Thymus (tissue), 11 donors: Measurements from ENCODE around the gene ABCA4. TPM values are rescaled to one million over a fixed set of nuclear protein-coding genes. Genes with fewer than 3 reads are reported as not detected.
"Not testable (repeated sequence)": the region's sequence is repeated elsewhere in the genome, so short reads cannot be mapped to it uniquely, and the experiment has no call there.

Source experiments
- DNase-seq, 9 donors: peaks; one replicate each; pipeline ENCODE4 v3.0.0-alpha.2; 2013; ENCODE audit warnings: low spot score in 9 of 9, low read depth in 6 of 9, missing footprints in 1 of 9
- H3K27ac ChIP-seq, 2 donors: one replicate each; pipeline ENCODE4 v1.5.1; 2013; ENCODE audit warnings: control low read depth in 1 of 2, low read depth in 1 of 2, low read length in 1 of 2, mild to moderate bottlenecking in 1 of 2, moderate library complexity in 1 of 2
- H3K27me3 ChIP-seq, 2 donors: one replicate each; pipeline ENCODE4 v1.5.1; 2013; ENCODE audit warnings: low read length in 1 of 2; ENCODE audit not compliant: control insufficient read depth in 2 of 2, insufficient read depth in 1 of 2
- H3K36me3 ChIP-seq, 2 donors: one replicate each; pipeline ENCODE4 v1.5.1; 2013; ENCODE audit warnings: low read length in 1 of 2, mild to moderate bottlenecking in 1 of 2, moderate library complexity in 1 of 2; ENCODE audit not compliant: control insufficient read depth in 2 of 2, insufficient read depth in 2 of 2
- H3K4me1 ChIP-seq, 2 donors: one replicate each; pipeline ENCODE4 v1.5.1; 2013; ENCODE audit warnings: low read length in 2 of 2; ENCODE audit not compliant: control insufficient read depth in 2 of 2, insufficient read depth in 2 of 2
- H3K4me3 ChIP-seq, 2 donors: one replicate each; pipeline ENCODE4 v1.5.1; 2013; ENCODE audit warnings: low read length in 2 of 2, control low read depth in 1 of 2, mild to moderate bottlenecking in 1 of 2
- H3K9me3 ChIP-seq, 2 donors: one replicate each; pipeline ENCODE4 v1.5.1; 2013; ENCODE audit warnings: low read length in 1 of 2, mild to moderate bottlenecking in 1 of 2; ENCODE audit not compliant: control insufficient read depth in 2 of 2, insufficient read depth in 1 of 2
- WGBS: extraction: QIAGEN DNeasy Blood & Tissue Kit; methylation state at CpG from one replicate; pipeline ENCODE4 v1.1.7; 2013; 5-methylcytosine and 5-hydroxymethylcytosine counted together
- polyA plus RNA-seq: library from polyadenylated mRNA; stranded (reverse); fragments of 200-250 nt; gene quantifications from one replicate; pipeline ENCODE4 v1.2.3, GENCODE V29; 2013
- total RNA-seq: library from RNA; stranded (reverse); fragments of 120-200 nt; gene quantifications from one replicate; pipeline ENCODE4 v1.2.4, GENCODE V29; 2013
- donor health status: healthy.

Gene ABCA4
- total and polyA plus RNA-seq, 2 donors, result 0.24 to 2.0 TPM

GRCh38 chr1:94153133-94153532 lies 32.2 kb upstream of the ABCA4 start:
- Histone ChIP-seq H3K27me3 (no peaks in the 10 kb centered on the region), H3K4me3 (no peak overlapping the region), H3K27ac (no peak overlapping the region), H3K9me3 (no peaks in the 10 kb centered on the region), H3K36me3 (no peaks in the 10 kb centered on the region), H3K4me1 (no peaks in the 10 kb centered on the region)
- WGBS, result 91% methylated on average over 1 of the region's 1 CpG
- no peak for DNase-seq

DNA sequence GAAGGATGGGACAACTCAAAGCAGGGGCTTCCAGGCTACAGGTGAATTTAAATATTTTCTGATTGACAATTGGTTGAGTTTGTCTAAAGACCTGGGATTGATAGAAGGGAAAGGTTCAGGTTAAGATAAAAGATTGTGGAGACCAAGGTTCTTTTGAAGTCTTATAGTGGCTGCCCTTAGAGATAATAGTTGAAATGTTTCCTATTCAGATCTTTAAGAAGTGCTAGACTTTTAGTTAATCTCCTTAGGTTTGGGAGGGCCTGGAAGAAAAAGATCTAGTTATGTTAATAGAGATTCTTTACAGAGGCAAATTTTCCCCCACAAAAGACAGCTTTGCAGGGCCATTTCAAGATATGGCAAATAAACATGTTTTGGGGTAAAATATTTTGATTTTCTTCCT lies 28.2 kb upstream of the ABCA4 start:
- not testable (repeated sequence) for H3K4me3 ChIP-seq, H3K27me3 ChIP-seq, H3K36me3 ChIP-seq, H3K27ac ChIP-seq, H3K9me3 ChIP-seq, DNase-seq, H3K4me1 ChIP-seq

- WGBS, result 97% methylated on average over 5 of the region's 5 CpGs
Measured at GRCh38 chr1:94146273-94146672, 25.3 kb upstream of the ABCA4 start.

GRCh38 chr1:94144836-94145235 lies 23.9 kb upstream of the ABCA4 start:
- 100% methylated on average over 1 of the region's 1 CpG for WGBS
- no peaks in the 10 kb centered on the region for H3K36me3 ChIP-seq
- no peak overlapping the region for H3K4me3 ChIP-seq

More at GRCh38 chr1:94146273-94146672, 25.3 kb upstream of the ABCA4 start:
- H3K4me1 ChIP-seq, result no peaks in the 10 kb centered on the region
- no peaks in the 10 kb centered on the region for H3K27me3 ChIP-seq
- H3K27ac ChIP-seq, result no peak overlapping the region
- H3K4me3 ChIP-seq, result no peak overlapping the region
- no peak for DNase-seq
- no peaks in the 10 kb centered on the region for H3K9me3 ChIP-seq
- H3K36me3 ChIP-seq, result no peaks in the 10 kb centered on the region

GRCh38 chr1:94143809-94144176 lies 22.8 kb upstream of the ABCA4 start:
- no peak for DNase-seq
- Histone ChIP-seq H3K27me3 (no peaks in the 10 kb centered on the region), H3K27ac (no peak overlapping the region), H3K9me3 (no peaks in the 10 kb centered on the region), H3K4me3 (no peak overlapping the region), H3K36me3 (no peaks in the 10 kb centered on the region), H3K4me1 (no peaks in the 10 kb centered on the region)

More at GRCh38 chr1:94144836-94145235, 23.9 kb upstream of the ABCA4 start:
- no peak overlapping the region for H3K27ac ChIP-seq
- H3K4me1 ChIP-seq, result no peaks in the 10 kb centered on the region
- H3K27me3 ChIP-seq, result no peaks in the 10 kb centered on the region
- no peaks in the 10 kb centered on the region for H3K9me3 ChIP-seq
- no peak for DNase-seq

GRCh38 chr1:94143173-94143808 lies 22.3 kb upstream of the ABCA4 start:
- no peak overlapping the region for H3K27ac ChIP-seq

DNA sequence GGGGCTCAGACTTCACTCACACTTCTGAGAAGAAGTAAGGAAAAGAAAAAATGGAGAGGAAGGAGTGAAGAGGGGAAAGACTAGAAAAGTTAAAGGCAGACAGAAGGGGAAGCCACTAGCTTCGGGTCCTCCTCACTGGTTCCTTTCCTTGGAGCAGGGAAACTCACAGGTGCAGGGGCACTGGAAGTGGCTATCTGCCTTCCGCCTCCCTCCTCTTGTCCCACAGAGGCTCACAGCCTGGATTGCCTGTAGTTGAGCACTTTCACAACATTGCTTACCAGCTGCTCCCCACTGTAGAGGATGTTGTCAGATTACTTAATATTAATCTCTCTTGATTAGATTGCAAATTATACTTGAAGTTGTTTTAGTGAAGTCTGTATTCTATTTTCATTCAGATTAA lies 21.6 kb upstream of the ABCA4 start:
- no peaks in the 10 kb centered on the region for H3K27me3 ChIP-seq
- H3K36me3 ChIP-seq, result no peaks in the 10 kb centered on the region
- no peaks in the 10 kb centered on the region for H3K4me1 ChIP-seq
- H3K9me3 ChIP-seq, result no peaks in the 10 kb centered on the region
- no peak overlapping the region for H3K4me3 ChIP-seq
- H3K27ac ChIP-seq, result no peak overlapping the region
- WGBS, result 88% methylated on average over 2 of the region's 2 CpGs
- no peak for DNase-seq

More at GRCh38 chr1:94143173-94143808, 22.3 kb upstream of the ABCA4 start:
- H3K4me1 ChIP-seq, result no peaks in the 10 kb centered on the region
- DNase-seq, result no peak
- H3K27me3 ChIP-seq, result no peaks in the 10 kb centered on the region
- no peaks in the 10 kb centered on the region for H3K36me3 ChIP-seq
- no peaks in the 10 kb centered on the region for H3K9me3 ChIP-seq
- no peak overlapping the region for H3K4me3 ChIP-seq
- 92% methylated on average over 2 of the region's 2 CpGs for WGBS

DNA sequence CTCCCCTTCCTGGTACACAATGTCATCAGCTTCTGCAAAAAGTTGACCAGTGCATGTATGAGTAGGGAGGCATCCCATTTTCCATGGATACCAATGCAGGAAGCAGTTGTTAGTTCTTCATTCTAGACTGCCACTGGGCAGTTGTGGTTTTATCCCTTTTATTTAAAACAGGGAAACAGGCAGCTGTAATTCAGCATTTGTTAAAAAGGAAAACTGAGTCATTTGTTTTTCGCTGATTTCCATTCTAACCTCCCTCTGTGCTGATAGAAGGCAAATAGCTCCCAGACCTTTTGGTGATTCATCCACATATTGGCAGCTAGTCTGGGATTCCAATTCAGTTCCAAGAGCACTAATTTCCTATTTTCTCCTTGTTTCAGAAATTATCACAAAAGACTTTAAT lies 21.1 kb upstream of the ABCA4 start:
- Histone ChIP-seq H3K36me3 (no peaks in the 10 kb centered on the region), H3K27me3 (no peaks in the 10 kb centered on the region), H3K4me1 (no peaks in the 10 kb centered on the region), H3K9me3 (no peaks in the 10 kb centered on the region), H3K4me3 (no peak overlapping the region), H3K27ac (no peak overlapping the region)
- WGBS, result 100% methylated on average over 1 of the region's 1 CpG
- DNase-seq, result no peak

DNA sequence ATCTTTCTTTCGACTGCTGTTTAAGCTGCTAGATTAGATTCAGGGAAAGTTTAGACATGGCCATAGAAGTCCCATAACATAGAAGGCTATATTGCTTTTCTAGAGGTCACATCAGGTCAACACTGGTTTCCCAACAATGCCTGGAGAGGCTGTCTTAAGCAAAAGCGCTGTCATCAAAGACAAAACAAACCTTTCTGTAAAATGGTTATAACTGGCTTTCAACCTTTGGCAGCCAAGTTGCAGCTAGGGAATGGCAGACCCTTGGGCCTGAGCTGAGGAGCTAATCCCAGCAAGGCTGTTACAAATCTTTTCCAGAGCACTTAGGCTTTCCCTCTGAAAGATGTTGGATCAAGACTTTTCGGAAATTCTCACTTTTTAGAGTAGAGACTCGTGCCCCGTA lies 11.2 kb upstream of the ABCA4 start:
- Histone ChIP-seq H3K36me3 (no peaks in the 10 kb centered on the region), H3K4me3 (no peak overlapping the region), H3K9me3 (peaks cover 0 to 6% of the 10 kb centered on the region in 2 donors), H3K27me3 (no peaks in the 10 kb centered on the region), H3K4me1 (no peaks in the 10 kb centered on the region), H3K27ac (no peak overlapping the region)
- 96% methylated on average over 5 of the region's 5 CpGs for WGBS
- DNase-seq, result no peak
